ENCODE results near the gene GKN2. TPM values are rescaled to one million over a fixed set of nuclear protein-coding genes. Genes with fewer than 3 reads are reported as not detected.

GKN2 gene
- total RNA-seq: not detected in 2 replicates

GRCh38 chr2:68952887-68953521 lies at the start of gene GKN2:
GKN2 (minus strand) TSS chr2:68952893; CDS start chr2:68952861, 32 bp downstream.

GRCh38 chr2:68974251-68974650 lies 21.6 kb upstream of the GKN2 start, which contains the start of gene GKN1:
GKN1 (plus strand) TSS chr2:68974636; CDS start chr2:68974678, 42 bp downstream.

Other genes starting within 250 kb of the GKN2 start
- gene ARHGAP25, start 218.1 kb downstream of the GKN2 start, total RNA-seq: 0.66 and 1.7 TPM in 2 replicates
- not detected in 2 replicates for gene BMP10, start 81.5 kb downstream of the GKN2 start, total RNA-seq
- not detected in 2 replicates for gene GKN1, start 21.7 kb upstream of the GKN2 start, total RNA-seq
- gene ANTXR1, start 60.3 kb upstream of the GKN2 start, total RNA-seq: 39.4 and 45.7 TPM in 2 replicates

Data from smooth muscle cell of trachea (primary cell).